Ramos (cell line): ENCODE measurements around the gene DNAJC24.

Source experiments
- in situ Hi-C: fragments of 300-500 bp; cut with MboI; formaldehyde crosslinking; loops from one replicate; pipeline ENCODE4 v1.14.3; 2022; ENCODE audit warnings: low sequenced_read_pairs; ENCODE audit not compliant: unreplicated experiment

The DNAJC24 gene

DNA sequence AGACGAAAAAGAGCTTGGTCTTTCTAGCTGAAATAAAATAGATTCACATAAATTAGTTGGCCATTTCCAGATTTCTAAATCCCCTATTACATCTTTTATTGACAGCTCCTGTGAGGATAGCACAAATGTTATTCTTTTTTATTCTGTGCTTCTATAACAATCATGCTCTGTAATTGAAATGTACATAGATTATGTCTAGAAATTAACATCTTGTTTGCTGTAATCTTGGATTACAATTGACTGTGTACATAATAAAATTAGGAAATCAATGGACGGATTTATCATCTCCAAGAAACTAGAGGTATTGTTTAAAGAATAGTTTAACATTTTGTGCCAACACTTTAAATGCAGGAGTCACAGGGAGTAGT is 108.5 kb downstream of the DNAJC24 start:
- in situ Hi-C loops: no loop called here

DNA sequence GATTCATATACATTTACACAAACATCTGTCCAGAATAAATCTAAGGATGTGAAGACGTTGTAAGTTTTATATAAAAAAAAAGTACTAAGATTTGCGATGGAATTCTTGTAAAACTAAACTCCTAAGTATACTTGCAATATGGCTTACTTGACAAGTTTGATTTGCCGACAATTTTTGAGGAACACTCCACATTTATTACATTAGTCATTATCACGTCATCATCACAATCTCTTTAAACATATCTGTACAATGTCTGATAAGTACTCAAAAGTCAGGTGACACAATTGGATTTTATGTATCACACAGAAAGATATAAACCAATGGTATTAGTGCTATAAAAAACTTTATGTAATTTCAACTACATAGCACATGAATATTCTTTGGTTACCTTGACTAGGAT is 109.4 kb downstream of the DNAJC24 start:
- in situ Hi-C loops: no loop called here

DNA sequence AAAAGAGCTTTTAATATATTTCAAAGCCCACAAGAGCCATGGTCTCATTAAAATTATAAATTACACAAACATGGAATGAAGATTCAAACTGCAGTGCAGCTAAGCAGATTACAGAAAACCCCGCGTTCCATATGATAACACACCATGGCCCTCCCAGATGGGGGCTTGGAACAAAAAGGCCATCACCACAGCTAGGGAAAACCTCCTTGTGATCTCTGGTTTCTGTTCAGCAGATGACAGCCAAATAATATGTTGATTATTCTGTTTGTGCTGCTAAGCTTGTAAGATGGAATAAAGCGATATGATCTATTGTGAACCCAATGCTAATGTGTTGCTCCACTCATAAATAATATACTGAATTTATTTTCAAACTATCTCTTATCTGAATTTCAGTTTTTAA is 111.3 kb downstream of the DNAJC24 start:
- in situ Hi-C loops: no loop called here
